Upper lobe of right lung (tissue), 1 donor: Measurements from ENCODE around the gene KCNQ5. TPM values are rescaled to one million over a fixed set of nuclear protein-coding genes. Genes with fewer than 3 reads are reported as not detected.

Experiments
- ATAC-seq: fragments of 200-7000 bp; cut with Tn5 transposase; one replicate; pipeline ENCODE4 v1.9.1; 2020; ENCODE audit warnings: mild to moderate bottlenecking, moderate library complexity
- DNase-seq: peaks from one replicate; pipeline ENCODE4 v3.0.0-alpha.2; 2020
- H3K27ac ChIP-seq: fragments of 200-600 bp; one replicate; pipeline ENCODE4 v1.8.0; 2022
- H3K27me3 ChIP-seq: fragments of 200-600 bp; one replicate; pipeline ENCODE4 v1.8.0; 2022; ENCODE audit warnings: mild to moderate bottlenecking
- H3K36me3 ChIP-seq: fragments of 200-600 bp; one replicate; pipeline ENCODE4 v1.8.0; 2022
- H3K4me1 ChIP-seq: fragments of 200-600 bp; one replicate; pipeline ENCODE4 v1.8.0; 2022
- H3K4me3 ChIP-seq: fragments of 200-600 bp; one replicate; pipeline ENCODE4 v1.8.0; 2022; ENCODE audit warnings: mild to moderate bottlenecking
- H3K9me3 ChIP-seq: fragments of 200-600 bp; one replicate; pipeline ENCODE4 v1.8.0; 2022
- intact Hi-C: fragments of 100-400 bp; cut with DNase I; formaldehyde crosslinking; loops from one replicate; pipeline ENCODE4 v1.11.0; 2022
- total RNA-seq: library from RNA; stranded (reverse); fragmentation: NEBNext Ultra II Directional; extraction: Animal tissue kit (Norgen Biotek cat#: 25700); gene quantifications from one replicate; pipeline ENCODE4 v1.2.1, GENCODE V29; 2021
- TF ChIP-seq, protein P1 (sequence below): fragments of 200-600 bp; IDR thresholded peaks from one replicate; pipeline ENCODE4 v1.8.0; 2022; ENCODE audit warnings: antibody characterized with exemption
- donor health status: DM: no; HTN: yes; CAD: no; lungs with severe emphysema.

The KCNQ5 gene
- total RNA-seq, 1 donor from 2014 or later = 1.3 TPM

DNA sequence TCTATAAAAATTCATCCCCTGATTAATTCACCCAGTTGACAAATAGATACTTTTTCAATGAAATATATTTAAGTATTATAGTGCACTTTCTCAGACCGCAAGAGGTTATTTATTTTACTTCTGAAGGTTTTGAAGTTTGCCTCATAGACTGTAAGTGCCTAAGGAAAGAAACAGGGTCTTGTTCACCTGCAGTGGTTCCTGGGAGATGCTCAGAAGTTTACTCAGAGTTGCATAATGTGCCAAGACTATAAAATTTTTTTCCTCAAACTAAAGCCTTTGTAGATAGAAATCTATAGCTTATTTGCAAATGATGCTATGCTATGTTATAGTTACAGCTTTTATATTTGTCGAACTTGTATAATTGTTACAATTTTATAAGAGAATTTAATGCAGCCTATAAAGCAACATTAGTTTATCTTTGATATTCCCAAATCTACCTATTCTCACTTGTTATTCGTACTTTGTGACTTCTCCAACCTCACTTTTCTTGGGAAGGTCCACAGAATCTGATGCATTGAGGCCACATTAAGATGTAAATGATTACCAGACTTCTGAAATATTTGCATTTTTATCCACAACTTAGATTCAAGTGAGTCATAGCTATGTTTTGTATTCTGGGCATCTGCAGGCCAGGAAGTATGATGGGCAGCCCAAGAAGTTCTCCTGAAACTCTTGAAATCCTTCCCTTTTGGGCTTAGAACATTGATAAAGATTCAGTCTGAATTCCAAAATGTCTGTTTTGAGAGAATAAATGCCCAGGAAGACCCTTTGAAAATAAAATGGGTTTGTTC, 35.7 kb downstream of the KCNQ5 start:
- TF ChIP-seq, protein P1, sequence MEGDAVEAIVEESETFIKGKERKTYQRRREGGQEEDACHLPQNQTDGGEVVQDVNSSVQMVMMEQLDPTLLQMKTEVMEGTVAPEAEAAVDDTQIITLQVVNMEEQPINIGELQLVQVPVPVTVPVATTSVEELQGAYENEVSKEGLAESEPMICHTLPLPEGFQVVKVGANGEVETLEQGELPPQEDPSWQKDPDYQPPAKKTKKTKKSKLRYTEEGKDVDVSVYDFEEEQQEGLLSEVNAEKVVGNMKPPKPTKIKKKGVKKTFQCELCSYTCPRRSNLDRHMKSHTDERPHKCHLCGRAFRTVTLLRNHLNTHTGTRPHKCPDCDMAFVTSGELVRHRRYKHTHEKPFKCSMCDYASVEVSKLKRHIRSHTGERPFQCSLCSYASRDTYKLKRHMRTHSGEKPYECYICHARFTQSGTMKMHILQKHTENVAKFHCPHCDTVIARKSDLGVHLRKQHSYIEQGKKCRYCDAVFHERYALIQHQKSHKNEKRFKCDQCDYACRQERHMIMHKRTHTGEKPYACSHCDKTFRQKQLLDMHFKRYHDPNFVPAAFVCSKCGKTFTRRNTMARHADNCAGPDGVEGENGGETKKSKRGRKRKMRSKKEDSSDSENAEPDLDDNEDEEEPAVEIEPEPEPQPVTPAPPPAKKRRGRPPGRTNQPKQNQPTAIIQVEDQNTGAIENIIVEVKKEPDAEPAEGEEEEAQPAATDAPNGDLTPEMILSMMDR = no peak
- intact Hi-C loops = no loop called here
- H3K4me3 ChIP-seq = no peak overlapping the region
- ATAC-seq (no peak), DNase-seq (no peak)
- H3K9me3 ChIP-seq = no peaks in the 10 kb centered on the region
- no peaks in the 10 kb centered on the region for H3K27me3 ChIP-seq
- no peak overlapping the region for H3K27ac ChIP-seq
- H3K36me3 ChIP-seq = no peaks in the 10 kb centered on the region
- H3K4me1 ChIP-seq = no peaks in the 10 kb centered on the region

GRCh38 chr6:72659754-72660153, 37.9 kb downstream of the KCNQ5 start:
- Histone ChIP-seq H3K9me3 (no peaks in the 10 kb centered on the region), H3K36me3 (no peaks in the 10 kb centered on the region), H3K27ac (no peak overlapping the region), H3K27me3 (no peaks in the 10 kb centered on the region), H3K4me3 (no peak overlapping the region), H3K4me1 (no peaks in the 10 kb centered on the region)
- DNase-seq = no peak
- no peak for ATAC-seq
- TF ChIP-seq, protein P1 = no peak
- intact Hi-C loops = no loop called here

GRCh38 chr6:72661411-72661810, 39.5 kb downstream of the KCNQ5 start:
- H3K36me3 ChIP-seq = no peaks in the 10 kb centered on the region
- H3K4me1 ChIP-seq = no peaks in the 10 kb centered on the region
- no peaks in the 10 kb centered on the region for H3K27me3 ChIP-seq
- no peaks in the 10 kb centered on the region for H3K9me3 ChIP-seq
- DNase-seq (no peak), ATAC-seq (no peak)
- TF ChIP-seq, protein P1 = no peak
- no peak overlapping the region for H3K4me3 ChIP-seq
- no peak overlapping the region for H3K27ac ChIP-seq
- intact Hi-C loops = no loop called here

DNA sequence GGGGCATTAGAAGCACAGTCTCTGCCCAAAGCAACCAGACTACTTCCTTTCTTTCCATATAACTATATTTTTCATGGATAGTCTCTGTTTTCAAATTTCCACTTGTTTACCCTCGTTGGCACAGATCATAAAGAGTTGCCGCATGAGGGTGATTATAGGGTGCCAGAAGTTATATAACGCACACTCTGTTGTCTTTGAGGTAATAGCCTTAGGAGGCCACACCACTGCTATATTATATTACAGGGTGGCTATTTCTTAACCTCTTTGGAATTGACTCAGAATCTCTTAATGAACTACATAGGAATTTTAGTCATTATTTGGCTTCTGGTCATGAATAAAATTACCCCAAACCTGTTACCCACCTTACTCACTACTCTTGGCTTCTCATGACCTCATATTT, 43.7 kb downstream of the KCNQ5 start:
- DNase-seq = no peak
- H3K36me3 ChIP-seq = no peaks in the 10 kb centered on the region

GRCh38 chr6:72669324-72669723, 47.5 kb downstream of the KCNQ5 start:
- Histone ChIP-seq H3K4me3 (no peak overlapping the region), H3K9me3 (no peaks in the 10 kb centered on the region), H3K36me3 (no peaks in the 10 kb centered on the region), H3K4me1 (no peaks in the 10 kb centered on the region), H3K27ac (no peak overlapping the region), H3K27me3 (no peaks in the 10 kb centered on the region)
- intact Hi-C loops = no loop called here
- ATAC-seq (no peak), DNase-seq (no peak)
- TF ChIP-seq, protein P1 = no peak

More for the DNA sequence above, 43.7 kb downstream of the KCNQ5 start:
- no peak for ATAC-seq
- intact Hi-C loops = no loop called here
- Histone ChIP-seq H3K27ac (no peak overlapping the region), H3K4me3 (no peak overlapping the region), H3K9me3 (no peaks in the 10 kb centered on the region), H3K27me3 (no peaks in the 10 kb centered on the region), H3K4me1 (no peaks in the 10 kb centered on the region)
- TF ChIP-seq, protein P1 = no peak

DNA sequence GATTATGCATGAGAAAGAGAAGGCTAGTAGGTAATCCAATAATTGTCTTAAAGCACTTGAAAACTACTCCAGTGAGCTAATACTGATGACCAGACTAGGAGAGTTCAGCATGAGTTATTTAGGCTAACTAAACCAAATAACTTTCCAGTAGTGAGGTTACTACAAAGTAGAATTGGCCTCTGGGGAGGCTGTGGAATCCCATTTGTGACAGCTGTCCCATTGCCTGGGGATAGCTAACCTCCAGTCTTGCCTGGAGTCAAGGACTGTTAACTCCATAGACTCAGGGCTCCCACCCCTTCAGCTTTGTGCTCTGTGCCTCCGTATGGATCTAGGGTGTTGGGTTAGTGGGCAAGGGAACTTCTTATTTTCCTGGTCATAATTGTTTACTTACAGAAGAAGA, 51.0 kb downstream of the KCNQ5 start:
- TF ChIP-seq, protein P1 = no peak
- no peak for ATAC-seq
- Histone ChIP-seq H3K27ac (no peak overlapping the region), H3K36me3 (no peaks in the 10 kb centered on the region), H3K27me3 (no peaks in the 10 kb centered on the region), H3K4me1 (no peaks in the 10 kb centered on the region), H3K4me3 (no peak overlapping the region), H3K9me3 (no peaks in the 10 kb centered on the region)
- intact Hi-C loops = no loop called here
- no peak for DNase-seq
